BE2C (cell line): Measurements from ENCODE around the gene NOS3.

Experiments used
- DNase-seq: peaks from one replicate; pipeline ENCODE4 v3.0.0-alpha.2; 2020
- H3K27me3 ChIP-seq: fragments of 250-450 bp; sonication (Bioruptor Pico); 2 replicates; pipeline ENCODE4 v1.5.1; 2020; ENCODE audit warnings: mild to moderate bottlenecking
- H3K36me3 ChIP-seq: fragments of 250-450 bp; sonication (Bioruptor Pico); 2 replicates; pipeline ENCODE4 v1.5.1; 2020; ENCODE audit warnings: mild to moderate bottlenecking
- H3K4me1 ChIP-seq: fragments of 250-450 bp; sonication (Bioruptor Pico); 2 replicates; pipeline ENCODE4 v1.5.1; 2020
- H3K4me3 ChIP-seq: 2 replicates; pipeline ENCODE4 v1.5.1; 2011; ENCODE audit warnings: low read depth, low read length
- H3K9me3 ChIP-seq: fragments of 250-450 bp; sonication (Bioruptor Pico); 2 replicates; pipeline ENCODE4 v1.5.1; 2020
- CTCF ChIP-seq: IDR thresholded peaks from 2 replicates; pipeline ENCODE4 v1.5.1; 2012; ENCODE audit warnings: mild to moderate bottlenecking, low read depth, low read length

NOS3 gene

DNA sequence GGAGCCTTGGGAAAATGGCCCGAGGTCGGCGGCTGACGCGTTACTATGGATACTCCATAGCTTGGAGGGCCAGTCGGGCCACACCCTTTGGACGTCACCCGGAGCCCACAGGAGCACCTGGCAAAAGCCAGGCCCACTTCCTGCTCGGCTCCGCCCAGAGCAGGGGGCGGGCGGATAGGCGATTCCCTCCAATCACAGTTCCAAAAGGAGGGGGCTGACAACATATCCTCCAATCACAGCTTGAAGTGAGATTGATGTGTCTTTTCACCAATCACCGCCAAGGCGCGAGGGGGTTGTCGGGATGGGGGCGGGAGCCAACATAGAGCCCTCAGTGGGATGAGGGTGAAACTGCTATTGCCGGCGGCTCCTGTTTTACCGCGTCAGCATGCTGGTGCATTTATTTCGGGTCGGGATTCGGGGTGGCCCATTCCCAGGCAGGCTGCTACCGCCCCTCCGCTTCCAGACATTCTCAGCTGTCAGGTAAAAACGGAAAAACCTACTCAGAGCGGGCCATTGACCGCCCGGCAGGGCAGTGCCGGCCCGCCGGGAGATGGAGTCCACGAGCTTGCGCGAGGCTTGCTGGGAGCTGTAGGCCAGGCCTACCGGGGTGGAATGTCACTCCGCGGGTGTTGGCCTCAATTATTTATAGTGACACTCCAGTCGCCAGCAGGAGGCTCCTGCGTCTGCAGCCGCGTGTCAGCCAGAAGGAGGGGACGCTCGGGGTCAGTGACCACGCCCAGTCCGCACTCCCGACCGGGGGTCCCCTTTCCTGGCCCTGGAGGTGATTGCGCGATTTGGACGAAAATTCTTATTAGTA lies 37.5 kb downstream of the NOS3 start, which contains the start of gene ABCB8:
Gene ABCB8, plus strand, starts transcription at position 320 of the 817 bp plus-strand sequence. Its CDS starts 66 bp downstream, at position 386.
- DNase-seq: peak; percentile 98
- no peaks in the 10 kb centered on the region for H3K27me3 ChIP-seq
- no peaks in the 10 kb centered on the region for H3K9me3 ChIP-seq
- no peaks in the 10 kb centered on the region for H3K36me3 ChIP-seq
- no peaks in the 10 kb centered on the region for H3K4me1 ChIP-seq
- TF ChIP-seq CTCF: peak; percentile 55
- H3K4me3 ChIP-seq: peak within 1 kb of the TSS; percentile 91

GRCh38 chr7:151028948-151029501 lies 38.2 kb downstream of the NOS3 start:
- Histone ChIP-seq H3K27me3 (no peaks in the 10 kb centered on the region), H3K4me1 (no peaks in the 10 kb centered on the region), H3K36me3 (no peaks in the 10 kb centered on the region), H3K4me3 (peak overlapping the region; percentile 91), H3K9me3 (no peaks in the 10 kb centered on the region)
- no peak for TF ChIP-seq CTCF
- DNase-seq: no peak

- Histone ChIP-seq H3K9me3 (no peaks in the 10 kb centered on the region), H3K27me3 (no peaks in the 10 kb centered on the region), H3K36me3 (peaks cover 7% of the 10 kb centered on the region; the same call in 1 of the 2 replicates), H3K4me3 (no peak overlapping the region), H3K4me1 (no peaks in the 10 kb centered on the region)
- DNase-seq: no peak
- no peak for TF ChIP-seq CTCF
Measured at GRCh38 chr7:151031011-151031410, 40.2 kb downstream of the NOS3 start.

- Histone ChIP-seq H3K4me1 (peaks cover 5% of the 10 kb centered on the region), H3K36me3 (peaks cover 7% of the 10 kb centered on the region; the same call in 1 of the 2 replicates), H3K27me3 (no peaks in the 10 kb centered on the region), H3K9me3 (no peaks in the 10 kb centered on the region), H3K4me3 (no peak overlapping the region)
- no peak for TF ChIP-seq CTCF
- no peak for DNase-seq
Measured at GRCh38 chr7:151032936-151033863, 42.4 kb downstream of the NOS3 start.

GRCh38 chr7:151033864-151034249 lies 43.0 kb downstream of the NOS3 start:
- Histone ChIP-seq H3K27me3 (no peaks in the 10 kb centered on the region), H3K36me3 (peaks cover 7% of the 10 kb centered on the region; the same call in 1 of the 2 replicates), H3K4me3 (no peak overlapping the region), H3K9me3 (no peaks in the 10 kb centered on the region), H3K4me1 (peaks cover 11% of the 10 kb centered on the region)
- DNase-seq: no peak
- no peak for TF ChIP-seq CTCF
